Aorta (tissue), 5 donors: ENCODE results near the gene PRMT2. TPM values are rescaled to one million over a fixed set of nuclear protein-coding genes. Genes with fewer than 3 reads are reported as not detected.

Experiments
- ATAC-seq: fragments of 200-7000 bp; cut with Tn5 transposase; one replicate; pipeline ENCODE4 v1.9.1; 2022; ENCODE audit warnings: moderate library complexity; ENCODE audit not compliant: low FRiP score
- DNase-seq, 2 donors: peaks; one replicate each; pipeline ENCODE4 v3.0.0-alpha.2; 2020
- H3K27ac ChIP-seq, 2 donors: one replicate each; pipeline ENCODE4 v1.5.1; 2013; ENCODE audit warnings: low read length in 2 of 2, mild to moderate bottlenecking in 2 of 2, moderate library complexity in 2 of 2, control low read depth in 1 of 2, inconsistent platforms in 1 of 2, low read depth in 1 of 2
- H3K27me3 ChIP-seq, 2 donors: one replicate each; pipeline ENCODE4 v1.6.1; 2013; ENCODE audit warnings: control low read depth in 1 of 2, low read length in 1 of 2, mild to moderate bottlenecking in 1 of 2, moderate library complexity in 1 of 2; ENCODE audit not compliant: insufficient read depth in 2 of 2, control insufficient read depth in 1 of 2
- H3K36me3 ChIP-seq, 2 donors: one replicate each; pipeline ENCODE4 v1.6.1; 2013; ENCODE audit warnings: control low read depth in 1 of 2, low read length in 1 of 2, mild to moderate bottlenecking in 1 of 2; ENCODE audit not compliant: insufficient read depth in 2 of 2, control insufficient read depth in 1 of 2
- H3K4me1 ChIP-seq, 2 donors: one replicate each; pipeline ENCODE4 v1.6.1; 2013; ENCODE audit warnings: low read length in 2 of 2, control low read depth in 1 of 2, mild to moderate bottlenecking in 1 of 2, moderate library complexity in 1 of 2; ENCODE audit not compliant: insufficient read depth in 2 of 2, control insufficient read depth in 1 of 2
- H3K4me3 ChIP-seq, 2 donors: one replicate each; pipeline ENCODE4 v1.5.1; 2013; ENCODE audit warnings: low read length in 2 of 2, control low read depth in 1 of 2, mild to moderate bottlenecking in 1 of 2
- H3K9me3 ChIP-seq: one replicate; pipeline ENCODE4 v1.6.1; 2013; ENCODE audit warnings: mild to moderate bottlenecking, low read length; ENCODE audit not compliant: control insufficient read depth
- WGBS, 2 donors: extraction: QIAGEN DNeasy Blood & Tissue Kit; methylation state at CpG; one replicate each; pipeline ENCODE4 v1.1.7; 2013; 5-methylcytosine and 5-hydroxymethylcytosine counted together
- intact Hi-C, 2 donors: fragments of 100-400 bp; cut with DNase I; formaldehyde crosslinking; loops; one replicate each; pipeline versions ENCODE4 v1.14.2 to v1.15.0; 2022
- polyA plus RNA-seq, 2 donors: library from polyadenylated mRNA; stranded (reverse); fragments of 200-250 nt; gene quantifications; one replicate each; pipeline ENCODE4 v1.2.3, GENCODE V29; 2013
- total RNA-seq, 2 donors: library from RNA; stranded (reverse); fragmentation: NEBNext Ultra II Directional; extraction: Animal tissue kit (Norgen Biotek cat#: 25700); gene quantifications; one replicate each; pipeline ENCODE4 v1.2.1, GENCODE V29; 2021
- donor health status: healthy with polysubstance abuse.
- donor health status: Bipolar disorder and iron deficiency.
- donor health status: DM: no; HTN: no; CAD: no.
- donor health status: DM: no; HTN: no; CAD: no.
- donor health status: DM: yes; HTN: yes; CAD: no.

PRMT2 gene
- total and polyA plus RNA-seq, 4 donors = 118 to 140 (median 137) TPM

GRCh38 chr21:46661211-46661625 lies 25.7 kb downstream of the PRMT2 start:
- WGBS, 2 donors = 11 to 15% methylated on average over 29 of the region's 29 CpGs
- peaks cover 0 to 7% of the 10 kb centered on the region in 2 donors for H3K36me3 ChIP-seq
- peak; percentile 69 to 86 for DNase-seq

GRCh38 chr21:46661642-46662366 lies 26.3 kb downstream of the PRMT2 start:
- intact Hi-C loops = no loop called here
- no peaks in the 10 kb centered on the region for H3K9me3 ChIP-seq
- H3K27me3 ChIP-seq = no peaks in the 10 kb centered on the region
- H3K4me1 ChIP-seq = no peaks in the 10 kb centered on the region
- WGBS, 2 donors = 45 to 68% methylated on average over 40 to 61 of the region's 61 CpGs
- peak overlapping the region; percentile 1 to 24 for H3K4me3 ChIP-seq
- DNase-seq = peak in 1 of 2 donors; percentile 72
- peaks cover 0 to 7% of the 10 kb centered on the region in 2 donors for H3K36me3 ChIP-seq
- peak overlapping the region in 1 of 2 donors; percentile 17 for H3K27ac ChIP-seq
- ATAC-seq = peak; percentile 23

More at GRCh38 chr21:46661211-46661625, 25.7 kb downstream of the PRMT2 start:
- intact Hi-C loops = no loop called here
- peak; percentile 88 for ATAC-seq
- H3K27ac ChIP-seq = peak overlapping the region in 1 of 2 donors; percentile 17
- H3K9me3 ChIP-seq = no peaks in the 10 kb centered on the region
- no peaks in the 10 kb centered on the region for H3K27me3 ChIP-seq
- peak overlapping the region; percentile 1 to 24 for H3K4me3 ChIP-seq
- H3K4me1 ChIP-seq = no peaks in the 10 kb centered on the region

GRCh38 chr21:46662367-46662654 lies 26.8 kb downstream of the PRMT2 start:
- Histone ChIP-seq H3K4me3 (no peak overlapping the region), H3K4me1 (no peaks in the 10 kb centered on the region), H3K27me3 (no peaks in the 10 kb centered on the region), H3K27ac (no peak overlapping the region), H3K9me3 (no peaks in the 10 kb centered on the region), H3K36me3 (peaks cover 0 to 7% of the 10 kb centered on the region in 2 donors)
- no peak for ATAC-seq
- DNase-seq = no peak
- WGBS, 2 donors = 90 to 95% methylated on average over 11 of the region's 11 CpGs
- intact Hi-C loops = no loop called here

- Histone ChIP-seq H3K36me3 (peaks cover 0 to 7% of the 10 kb centered on the region in 2 donors), H3K4me1 (no peaks in the 10 kb centered on the region), H3K27ac (no peak overlapping the region), H3K9me3 (no peaks in the 10 kb centered on the region), H3K27me3 (no peaks in the 10 kb centered on the region), H3K4me3 (no peak overlapping the region)
- no peak for ATAC-seq
- 88% methylated on average over 21 of the region's 21 CpGs for WGBS, 2 donors
- intact Hi-C loops = no loop called here
- DNase-seq = no peak
Measured at GRCh38 chr21:46662765-46663500, 27.5 kb downstream of the PRMT2 start.

GRCh38 chr21:46663754-46664153 lies 28.3 kb downstream of the PRMT2 start:
- WGBS, 2 donors = 89 to 90% methylated on average over 8 of the region's 8 CpGs
- ATAC-seq = no peak
- Histone ChIP-seq H3K4me3 (no peak overlapping the region), H3K27ac (no peak overlapping the region), H3K27me3 (no peaks in the 10 kb centered on the region), H3K36me3 (peaks cover 0 to 5% of the 10 kb centered on the region in 2 donors), H3K9me3 (no peaks in the 10 kb centered on the region), H3K4me1 (no peaks in the 10 kb centered on the region)
- no peak for DNase-seq
- intact Hi-C loops = no loop called here

- Histone ChIP-seq H3K27me3 (no peaks in the 10 kb centered on the region), H3K4me3 (no peak overlapping the region), H3K27ac (no peak overlapping the region), H3K36me3 (peaks cover 0 to 5% of the 10 kb centered on the region in 2 donors), H3K4me1 (no peaks in the 10 kb centered on the region), H3K9me3 (no peaks in the 10 kb centered on the region)
- ATAC-seq = no peak
- WGBS, 2 donors = 93 to 94% methylated on average over 24 of the region's 24 CpGs
- intact Hi-C loops = no loop called here
- DNase-seq = no peak
Measured at GRCh38 chr21:46664316-46664995, 29.0 kb downstream of the PRMT2 start.

- Histone ChIP-seq H3K9me3 (no peaks in the 10 kb centered on the region), H3K4me3 (no peak overlapping the region), H3K36me3 (peaks cover 0 to 5% of the 10 kb centered on the region in 2 donors), H3K27ac (no peak overlapping the region), H3K4me1 (no peaks in the 10 kb centered on the region), H3K27me3 (no peaks in the 10 kb centered on the region)
- no peak for DNase-seq
- WGBS, 2 donors = 90 to 93% methylated on average over 3 of the region's 3 CpGs
- no peak for ATAC-seq
- intact Hi-C loops = no loop called here
Measured at GRCh38 chr21:46665566-46665965, 30.1 kb downstream of the PRMT2 start.

GRCh38 chr21:46666941-46667740 lies 31.7 kb downstream of the PRMT2 start:
- DNase-seq (peak in 1 of 2 donors; percentile 73), ATAC-seq (no peak)
- Histone ChIP-seq H3K36me3 (peaks cover 0 to 5% of the 10 kb centered on the region in 2 donors), H3K27me3 (no peaks in the 10 kb centered on the region), H3K4me3 (peak overlapping the region in 1 of 2 donors; percentile 22), H3K4me1 (no peaks in the 10 kb centered on the region), H3K27ac (no peak overlapping the region), H3K9me3 (no peaks in the 10 kb centered on the region)
- 9% methylated on average over 49 to 53 of the region's 53 CpGs for WGBS, 2 donors
- intact Hi-C loops = no loop called here
